COR-L47 (cell line): ENCODE results near the gene OXT.
"Not testable (repeated sequence)": the region's sequence is repeated elsewhere in the genome, so short reads cannot be mapped to it uniquely, and the experiment has no call there.

Experiments
- DNase-seq: peaks from one replicate; lab custom pipeline; 2025; lab: John Stamatoyannopoulos, UW

OXT gene

GRCh38 chr20:3071610-3072529 lies at the start of gene OXT:
OXT (plus strand) TSS chr20:3071620; CDS start chr20:3071656, 36 bp downstream.
- DNase-seq = no peak

GRCh38 chr20:3021777-3022176 lies 49.6 kb upstream of the OXT start:
- no peak for DNase-seq

- DNase-seq = not testable (repeated sequence)
These were observed 48.6 kb upstream of the OXT start for GRCh38 chr20:3022559-3023490.

GRCh38 chr20:3027987-3028386 lies 43.4 kb upstream of the OXT start:
- DNase-seq = no peak

- no peak for DNase-seq
These were observed 39.8 kb upstream of the OXT start for GRCh38 chr20:3031524-3032147.

GRCh38 chr20:3032624-3033023 lies 38.8 kb upstream of the OXT start:
- no peak for DNase-seq

- no peak for DNase-seq
These were observed 33.8 kb upstream of the OXT start for GRCh38 chr20:3037654-3038053.

GRCh38 chr20:3038454-3038853 lies 33.0 kb upstream of the OXT start:
- DNase-seq = no peak

GRCh38 chr20:3039426-3039825 lies 32.0 kb upstream of the OXT start:
- DNase-seq = no peak

- DNase-seq = no peak
These were observed 31.3 kb upstream of the OXT start for GRCh38 chr20:3040086-3040485.

GRCh38 chr20:3041854-3042409 lies 29.5 kb upstream of the OXT start:
- DNase-seq = peak; percentile 34

- DNase-seq = peak; percentile 24
These were observed 28.8 kb upstream of the OXT start for GRCh38 chr20:3042625-3043024.

GRCh38 chr20:3043322-3043721 lies 28.1 kb upstream of the OXT start, which contains the start of gene GNRH2:
GNRH2 (plus strand) TSS chr20:3043622; CDS start chr20:3044415, 793 bp downstream.
- DNase-seq = no peak

GRCh38 chr20:3044336-3044965 lies 27.0 kb upstream of the OXT start:
- no peak for DNase-seq

- peak; percentile 86 for DNase-seq
These were observed 26.2 kb upstream of the OXT start for GRCh38 chr20:3045042-3045815.

GRCh38 chr20:3045816-3046676 lies 25.4 kb upstream of the OXT start, which contains the start of gene MRPS26:
MRPS26 (plus strand) TSS chr20:3046052; CDS start chr20:3046069, 17 bp downstream.
- DNase-seq = peak; percentile 86

- peak; percentile 57 for DNase-seq
These were observed 24.6 kb upstream of the OXT start for GRCh38 chr20:3046677-3047462.
